K562 (cell line): Measurements from ENCODE around the gene CTXN3. TPM values are rescaled to one million over a fixed set of nuclear protein-coding genes. Genes with fewer than 3 reads are reported as not detected.

Experiments
- ATAC-seq: fragments of 200-7000 bp; cut with Tn5 transposase; 3 replicates; pipeline ENCODE4 v1.9.1; 2020; ENCODE audit warnings: moderate library complexity
- BruUV-seq: library from RNA; stranded (reverse); fragments of 400-500 nt; replicated peaks from 2 replicates; lab custom pipeline; 2021; lab: Mats Ljungman, UMichigan
- CTCF ChIA-PET: fragments of 300-600 bp; formaldehyde crosslinking; extraction: SDS; loops from one replicate; lab custom pipeline; 2021; ENCODE audit warnings: low intra/inter-chr PET ratio; lab: Yijun Ruan, JAX
- POLR2A ChIA-PET: fragments of 300-600, 350-650 bp; sonication (Branson Sonifier 250); formaldehyde crosslinking; extraction: SDS; loops from one replicate; lab custom pipeline; 2021; ENCODE audit warnings: antibody characterized with exemption, inconsistent platforms; lab: Yijun Ruan, JAX
- DNase-seq, 4 experiments: peaks; one replicate each; pipeline versions ENCODE4 v3.0.0 to v3.0.0-alpha.2; 2011 to 2018; ENCODE audit warnings: low spot score in 3 of 4, mixed read lengths in 3 of 4; ENCODE audit errors: extremely low read depth in 1 of 4
- FAIRE-seq: peaks from 2 replicates; lab custom pipeline; 2011; peaks lifted over from hg19 to GRCh38; lab: Jason Lieb, UNC
- H2AFZ ChIP-seq: 2 replicates; pipeline ENCODE4 v1.6.0; 2011; ENCODE audit warnings: low read depth, low read length, control low read depth, inconsistent platforms
- H3K27ac ChIP-seq: fragments of 200-600 bp; 3 replicates; pipeline ENCODE4 v1.8.0; 2011; ENCODE audit warnings: low read depth, mild to moderate bottlenecking, control low read depth, inconsistent platforms, low read length, moderate library complexity, mixed read lengths; ENCODE audit errors: extremely low read depth
- H3K27me3 ChIP-seq, 2 experiments: fragments of 300-600 bp in 1 of 2; 2 replicates in 1 of 2; 3 replicates in 1 of 2; pipeline versions ENCODE4 v1.6.0 to v1.8.0; 2011; ENCODE audit warnings: inconsistent platforms in 2 of 2, low read length in 2 of 2, mild to moderate bottlenecking in 1 of 2, mixed read lengths in 1 of 2, moderate library complexity in 1 of 2; ENCODE audit not compliant: control insufficient read depth in 2 of 2, insufficient read depth in 2 of 2
- H3K36me3 ChIP-seq: fragments of 300-600 bp; 3 replicates; pipeline ENCODE4 v1.8.0; 2011; ENCODE audit warnings: mild to moderate bottlenecking, low read length, inconsistent platforms; ENCODE audit not compliant: control insufficient read depth, insufficient read depth
- H3K4me1 ChIP-seq, 2 experiments: fragments of 200-600 bp in 1 of 2; replicated peaks in 1 of 2; 2 replicates in 1 of 2; 3 replicates in 1 of 2; pipeline versions ENCODE4 v1.5.1 to v1.8.0; 2011; ENCODE audit warnings: inconsistent platforms in 2 of 2, low read length in 2 of 2, mild to moderate bottlenecking in 1 of 2, mixed read lengths in 1 of 2, moderate library complexity in 1 of 2; ENCODE audit not compliant: control insufficient read depth in 2 of 2, insufficient read depth in 2 of 2
- H3K4me2 ChIP-seq: 2 replicates; pipeline ENCODE4 v1.6.1; 2011; ENCODE audit warnings: low read length, control low read depth, inconsistent platforms, mixed read lengths; ENCODE audit not compliant: insufficient read depth
- H3K4me3 ChIP-seq: fragments of 200-600 bp; sonication (generic), shearing (Covaris generic); 2 replicates; pipeline ENCODE4 v1.5.1; 2016; ENCODE audit warnings: control low read depth, inconsistent platforms
- H3K79me2 ChIP-seq: fragments of 200-600 bp; 3 replicates; pipeline ENCODE4 v1.8.0; 2011; ENCODE audit warnings: low read length, inconsistent platforms; ENCODE audit not compliant: control insufficient read depth, insufficient read depth
- H3K9ac ChIP-seq, 2 experiments: 2 replicates each; pipeline versions ENCODE4 v1.6.0 to v1.6.1; 2011; ENCODE audit warnings: low read depth in 2 of 2, low read length in 2 of 2, control low read depth in 1 of 2, inconsistent platforms in 1 of 2, mild to moderate bottlenecking in 1 of 2, mixed read lengths in 1 of 2; ENCODE audit not compliant: insufficient read depth in 1 of 2
- H3K9me1 ChIP-seq: one replicate; pipeline ENCODE4 v1.6.0; 2011; ENCODE audit warnings: inconsistent platforms, mild to moderate bottlenecking, low read length, moderate library complexity; ENCODE audit not compliant: control insufficient read depth, insufficient read depth
- H3K9me3 ChIP-seq: replicated peaks from 2 replicates; pipeline ENCODE4 v1.5.1; 2011; ENCODE audit warnings: low read depth, low read length, inconsistent platforms; ENCODE audit not compliant: control insufficient read depth, insufficient read depth
- H4K20me1 ChIP-seq: replicated peaks from 2 replicates; pipeline ENCODE4 v1.6.1; 2011; ENCODE audit warnings: low read length, inconsistent platforms, mixed read lengths; ENCODE audit not compliant: control insufficient read depth, insufficient read depth
- CEBPB ChIP-seq: fragments of 450-650 bp; IDR thresholded peaks from 2 replicates; pipeline ENCODE4 v1.6.1; 2016; ENCODE audit warnings: missing genetic modification characterization, missing compliant biosample characterization
- CEBPG ChIP-seq, 3 experiments: fragments of 200-800 bp in 1 of 3; sonication (Bioruptor generic) in 1 of 3; sonication (generic) in 1 of 3; formaldehyde crosslinking in 1 of 3; IDR thresholded peaks in 2 of 3; conservative IDR thresholded peaks in 1 of 3; 2 replicates each; pipeline versions ENCODE4 v1.6.1 to v1.8.0; 2016 to 2022; ENCODE audit warnings: missing compliant biosample characterization in 2 of 3, missing genetic modification characterization in 2 of 3, mild to moderate bottlenecking in 1 of 3, missing genetic modification reagents in 1 of 3
- GATA2 ChIP-seq: sonication (generic); formaldehyde crosslinking; IDR thresholded peaks from 2 replicates; pipeline ENCODE4 v1.4.0; 2020; ENCODE audit warnings: mild to moderate bottlenecking, missing genetic modification reagents
- HLTF ChIP-seq: fragments of 450-650 bp; IDR thresholded peaks from 2 replicates; pipeline ENCODE4 v1.6.1; 2016
- JUN ChIP-seq, 2 experiments: sonication (generic) in 1 of 2; formaldehyde crosslinking in 1 of 2; IDR thresholded peaks; 2 replicates each; pipeline versions ENCODE4 v1.6.1 to v1.8.0; 2012 to 2022; ENCODE audit warnings: borderline replicate concordance in 2 of 2, mild to moderate bottlenecking in 2 of 2, improper control_type of control experiment in 1 of 2, low read depth in 1 of 2, low read length in 1 of 2, missing genetic modification reagents in 1 of 2
- MIER1 ChIP-seq: fragments of 450-650 bp; IDR thresholded peaks from 2 replicates; pipeline ENCODE4 v1.6.1; 2016; ENCODE audit warnings: antibody characterized with exemption, mild to moderate bottlenecking, low read depth
- NCOA2 ChIP-seq, 2 experiments: fragments of 450-650 bp; IDR thresholded peaks; 2 replicates each; pipeline ENCODE4 v1.6.1; 2018; ENCODE audit warnings: mild to moderate bottlenecking in 2 of 2, moderate library complexity in 1 of 2; ENCODE audit not compliant: partially characterized antibody in 2 of 2
- NCOA4 ChIP-seq: fragments of 450-650 bp; IDR thresholded peaks from 2 replicates; pipeline ENCODE4 v1.6.1; 2018; ENCODE audit warnings: mild to moderate bottlenecking; ENCODE audit not compliant: partially characterized antibody
- NEUROD1 ChIP-seq: fragments of 150-350 bp; IDR thresholded peaks from 2 replicates; pipeline ENCODE4 v1.6.1; 2014; ENCODE audit warnings: borderline replicate concordance, low read length, low read depth; ENCODE audit not compliant: partially characterized antibody
- NFXL1 ChIP-seq: fragments of 450-650 bp; formaldehyde crosslinking; IDR thresholded peaks from 2 replicates; pipeline ENCODE4 v1.4.0; 2021; ENCODE audit warnings: mild to moderate bottlenecking
- ZNF253 ChIP-seq: fragments of 250-450 bp; sonication (Bioruptor Pico); conservative IDR thresholded peaks from 2 replicates; pipeline ENCODE4 v1.6.1; 2021; ENCODE audit warnings: mild to moderate bottlenecking
- ZNF316 ChIP-seq: fragments of 450-650 bp; IDR thresholded peaks from 2 replicates; pipeline ENCODE4 v1.6.1; 2016
- ZNF696 ChIP-seq: fragments of 250-450 bp; sonication (Bioruptor Pico); conservative IDR thresholded peaks from 2 replicates; pipeline ENCODE4 v1.4.0; 2020; ENCODE audit warnings: mild to moderate bottlenecking, moderate library complexity
- in situ Hi-C: fragments of 300-500 bp; cut with MboI; formaldehyde crosslinking; loops from 4 replicates; pipeline ENCODE4 v1.15.0; 2018; ENCODE audit warnings: inconsistent platforms, mixed read lengths
- intact Hi-C: fragments of 100-400 bp; cut with micrococcal nuclease; formaldehyde crosslinking; loops from 2 replicates; pipeline ENCODE4 v1.14.2; 2022
- polyA plus RNA-seq, 8 experiments: library from polyadenylated mRNA; depleted of rRNA in 4 of 8; stranded (reverse) in 5 of 8; unstranded in 3 of 8; fragments of >200 nt; fragmentation: Nextera tagmentation in 2 of 8; fragmentation: Illumina TruSeq in 1 of 8; extraction: Ambion mirVana in 2 of 8; extraction: Trizol in 1 of 8; gene quantifications; 2 replicates each; pipeline versions ENCODE4 v1.2.1 to v1.2.3, GENCODE V29; 2011 to 2014; ENCODE audit warnings: inconsistent platforms in 1 of 8, missing spikeins in 1 of 8
- total RNA-seq, 7 experiments: library from RNA; depleted of rRNA in 6 of 7; stranded (reverse); fragments of >200 nt in 6 of 7; fragmentation: Illumina TruSeq in 2 of 7; extraction: Trizol in 2 of 7; gene quantifications; 2 replicates each; pipeline versions ENCODE4 v1.2.1 to v1.2.3, GENCODE V29; 2011 to 2021; ENCODE audit warnings: low replicate concordance in 1 of 7
- TF ChIP-seq, protein P1 (sequence below): fragments of 250-450 bp; sonication (Bioruptor Pico); IDR thresholded peaks from 2 replicates; pipeline ENCODE4 v1.5.0; 2020; ENCODE audit warnings: mild to moderate bottlenecking, borderline replicate concordance
- TF ChIP-seq, protein P2 (sequence below): fragments of 150-350 bp; IDR thresholded peaks from 2 replicates; pipeline ENCODE4 v1.6.1; 2014; ENCODE audit warnings: low read depth, mild to moderate bottlenecking, low read length, borderline replicate concordance

CTXN3 gene
- total and polyA plus RNA-seq, 9 of the 15 experiments (the other 6 are each of a cell fraction or from before 2014, with no cell fraction given), result not detected

DNA sequence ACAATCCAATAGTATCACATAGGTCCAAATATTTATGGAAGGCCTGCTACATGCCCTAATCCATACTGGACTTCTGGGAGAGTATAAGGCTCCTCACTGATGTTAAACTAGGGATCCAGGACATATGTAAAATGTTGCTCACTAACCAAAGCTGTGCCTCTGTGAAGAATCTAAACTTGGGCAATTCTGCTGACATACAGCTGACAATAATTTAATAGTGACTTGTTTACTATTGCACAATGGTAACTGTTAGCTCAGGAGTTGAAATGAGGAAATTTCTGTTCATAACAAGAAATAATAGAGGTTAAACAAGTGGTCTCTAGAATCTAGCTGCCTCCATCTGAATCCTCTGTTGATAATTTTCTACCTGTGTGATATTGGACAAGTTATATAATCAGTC, 14.9 kb upstream of the CTXN3 start:
- DNase-seq (no peak), ATAC-seq (no peak), FAIRE-seq (no peak)
- no peak for TF ChIP-seq ZNF696 (CRISPR knock-in tag)
- TF ChIP-seq, protein P1, sequence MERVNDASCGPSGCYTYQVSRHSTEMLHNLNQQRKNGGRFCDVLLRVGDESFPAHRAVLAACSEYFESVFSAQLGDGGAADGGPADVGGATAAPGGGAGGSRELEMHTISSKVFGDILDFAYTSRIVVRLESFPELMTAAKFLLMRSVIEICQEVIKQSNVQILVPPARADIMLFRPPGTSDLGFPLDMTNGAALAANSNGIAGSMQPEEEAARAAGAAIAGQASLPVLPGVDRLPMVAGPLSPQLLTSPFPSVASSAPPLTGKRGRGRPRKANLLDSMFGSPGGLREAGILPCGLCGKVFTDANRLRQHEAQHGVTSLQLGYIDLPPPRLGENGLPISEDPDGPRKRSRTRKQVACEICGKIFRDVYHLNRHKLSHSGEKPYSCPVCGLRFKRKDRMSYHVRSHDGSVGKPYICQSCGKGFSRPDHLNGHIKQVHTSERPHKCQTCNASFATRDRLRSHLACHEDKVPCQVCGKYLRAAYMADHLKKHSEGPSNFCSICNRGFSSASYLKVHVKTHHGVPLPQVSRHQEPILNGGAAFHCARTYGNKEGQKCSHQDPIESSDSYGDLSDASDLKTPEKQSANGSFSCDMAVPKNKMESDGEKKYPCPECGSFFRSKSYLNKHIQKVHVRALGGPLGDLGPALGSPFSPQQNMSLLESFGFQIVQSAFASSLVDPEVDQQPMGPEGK, result no peak
- no peak for TF ChIP-seq NCOA4
- TF ChIP-seq CEBPB (tag), result peak; percentile 35; the same call in 1 of the 2 replicates
- no peak for TF ChIP-seq NEUROD1
- TF ChIP-seq GATA2 (CRISPR knock-in tag), result no peak
- TF ChIP-seq ZNF316, result no peak
- no peak for TF ChIP-seq NFXL1 (CRISPR knock-in tag)
- TF ChIP-seq, protein P2, sequence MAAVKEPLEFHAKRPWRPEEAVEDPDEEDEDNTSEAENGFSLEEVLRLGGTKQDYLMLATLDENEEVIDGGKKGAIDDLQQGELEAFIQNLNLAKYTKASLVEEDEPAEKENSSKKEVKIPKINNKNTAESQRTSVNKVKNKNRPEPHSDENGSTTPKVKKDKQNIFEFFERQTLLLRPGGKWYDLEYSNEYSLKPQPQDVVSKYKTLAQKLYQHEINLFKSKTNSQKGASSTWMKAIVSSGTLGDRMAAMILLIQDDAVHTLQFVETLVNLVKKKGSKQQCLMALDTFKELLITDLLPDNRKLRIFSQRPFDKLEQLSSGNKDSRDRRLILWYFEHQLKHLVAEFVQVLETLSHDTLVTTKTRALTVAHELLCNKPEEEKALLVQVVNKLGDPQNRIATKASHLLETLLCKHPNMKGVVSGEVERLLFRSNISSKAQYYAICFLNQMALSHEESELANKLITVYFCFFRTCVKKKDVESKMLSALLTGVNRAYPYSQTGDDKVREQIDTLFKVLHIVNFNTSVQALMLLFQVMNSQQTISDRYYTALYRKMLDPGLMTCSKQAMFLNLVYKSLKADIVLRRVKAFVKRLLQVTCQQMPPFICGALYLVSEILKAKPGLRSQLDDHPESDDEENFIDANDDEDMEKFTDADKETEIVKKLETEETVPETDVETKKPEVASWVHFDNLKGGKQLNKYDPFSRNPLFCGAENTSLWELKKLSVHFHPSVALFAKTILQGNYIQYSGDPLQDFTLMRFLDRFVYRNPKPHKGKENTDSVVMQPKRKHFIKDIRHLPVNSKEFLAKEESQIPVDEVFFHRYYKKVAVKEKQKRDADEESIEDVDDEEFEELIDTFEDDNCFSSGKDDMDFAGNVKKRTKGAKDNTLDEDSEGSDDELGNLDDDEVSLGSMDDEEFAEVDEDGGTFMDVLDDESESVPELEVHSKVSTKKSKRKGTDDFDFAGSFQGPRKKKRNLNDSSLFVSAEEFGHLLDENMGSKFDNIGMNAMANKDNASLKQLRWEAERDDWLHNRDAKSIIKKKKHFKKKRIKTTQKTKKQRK, result no peak
- TF ChIP-seq MIER1, result no peak
- no peak for TF ChIP-seq JUN (IDR thresholded peaks at IDR 0.05; ENCODE audit: borderline replicate concordance, low read depth, low read length)
- no peak for TF ChIP-seq JUN (CRISPR knock-in tag; IDR thresholded peaks at IDR 0.05; ENCODE audit: borderline replicate concordance)
- TF ChIP-seq HLTF, result no peak
- no peak for TF ChIP-seq ZNF253 (CRISPR knock-in tag)
- no peak for TF ChIP-seq NCOA2 (IDR thresholded peaks at IDR 0.05; ENCODE audit: partially characterized antibody in 2 of 2)
- TF ChIP-seq CEBPG (CRISPR knock-in tag; IDR thresholded peaks at IDR 0.05), result no peak
- TF ChIP-seq CEBPG (tag; conservative IDR thresholded peaks at IDR 0.05 in 1 of 2, IDR thresholded peaks at IDR 0.05 in 1 of 2), result 0 out of 4 replicates have a peak, but pooled peaks of 1 of the 2 experiments have one; percentile 28
- no peak overlapping the region for H2AFZ ChIP-seq
- CTCF ChIA-PET, result no interaction called here
- POLR2A ChIA-PET, result interaction anchor here (0.6 kb wide), 1 partner anchor 93 kb away, joined by 3 read pairs; no protein-coding TSS in a partner anchor
- no peaks in the 10 kb centered on the region for H3K79me2 ChIP-seq
- no peaks in the 10 kb centered on the region for H3K9me1 ChIP-seq
- H3K4me2 ChIP-seq, result no peak overlapping the region
- H3K4me3 ChIP-seq, result no peak overlapping the region
- in situ Hi-C loops (no loop called here), intact Hi-C loops (no loop called here)
- H3K9me3 ChIP-seq, result no peaks in the 10 kb centered on the region
- H3K27me3 ChIP-seq, result no peaks in the 10 kb centered on the region
- H3K9ac ChIP-seq, result no peak overlapping the region
- no peaks in the 10 kb centered on the region for H4K20me1 ChIP-seq
- H3K4me1 ChIP-seq, result no peaks in the 10 kb centered on the region
- BruUV-seq, result no TSS peak
- H3K27ac ChIP-seq, result no peak overlapping the region
- no peaks in the 10 kb centered on the region for H3K36me3 ChIP-seq
